Hepatocyte (in vitro differentiated cells): ENCODE data around the gene PKP3. TPM values are rescaled to one million over a fixed set of nuclear protein-coding genes. Genes with fewer than 3 reads are reported as not detected.

Experiments
- DNase-seq: peaks from one replicate; pipeline ENCODE4 v3.0.0-alpha.2; 2016; ENCODE audit warnings: low spot score
- H2AFZ ChIP-seq: fragments of 200-600 bp; sonication (generic); 2 replicates; pipeline ENCODE4 v1.6.0; 2016; ENCODE audit warnings: antibody characterized with exemption, mild to moderate bottlenecking
- H3K27ac ChIP-seq: fragments of 200-600 bp; sonication (generic); 2 replicates; pipeline ENCODE4 v1.5.1; 2016; ENCODE audit warnings: mild to moderate bottlenecking
- H3K27me3 ChIP-seq: fragments of 200-600 bp; sonication (generic); 2 replicates; pipeline ENCODE4 v1.6.1; 2016
- H3K36me3 ChIP-seq: fragments of 200-600 bp; sonication (generic); replicated peaks from 2 replicates; pipeline ENCODE4 v1.5.1; 2016; ENCODE audit warnings: low read depth; ENCODE audit not compliant: insufficient read depth
- H3K4me1 ChIP-seq: fragments of 200-600 bp; sonication (generic); 2 replicates; pipeline ENCODE4 v1.5.1; 2016; ENCODE audit warnings: mild to moderate bottlenecking, moderate library complexity; ENCODE audit not compliant: insufficient read depth
- H3K4me2 ChIP-seq: fragments of 200-600 bp; sonication (generic); 2 replicates; pipeline ENCODE4 v1.6.0; 2016
- H3K4me3 ChIP-seq: fragments of 200-600 bp; sonication (generic); 2 replicates; pipeline ENCODE4 v1.5.1; 2016; ENCODE audit warnings: mild to moderate bottlenecking
- H3K79me2 ChIP-seq: fragments of 200-600 bp; sonication (generic); 2 replicates; pipeline ENCODE4 v1.6.0; 2017; ENCODE audit warnings: mild to moderate bottlenecking
- H3K9me2 ChIP-seq: fragments of 200-600 bp; sonication (generic); replicated peaks from 2 replicates; pipeline ENCODE4 v1.6.0; 2017; ENCODE audit warnings: mild to moderate bottlenecking; ENCODE audit not compliant: insufficient read depth
- H3K9me3 ChIP-seq: fragments of 200-600 bp; sonication (generic); 2 replicates; pipeline ENCODE4 v1.5.1; 2016; ENCODE audit warnings: low read depth, mild to moderate bottlenecking
- H4K20me1 ChIP-seq: fragments of 200-600 bp; sonication (generic); 2 replicates; pipeline ENCODE4 v1.6.0; 2016; ENCODE audit warnings: mild to moderate bottlenecking; ENCODE audit not compliant: insufficient read depth, poor library complexity, severe bottlenecking
- EZH2 ChIP-seq: fragments of 200-600 bp; sonication (generic); IDR thresholded peaks from 2 replicates; pipeline ENCODE4 v1.6.1; 2016; ENCODE audit warnings: antibody characterized with exemption, mild to moderate bottlenecking, borderline replicate concordance
- EZH2phosphoT487 ChIP-seq: fragments of 200-600 bp; sonication (generic); IDR thresholded peaks from one replicate; pipeline ENCODE4 v1.6.1; 2018; ENCODE audit warnings: antibody characterized with exemption, mild to moderate bottlenecking, low read depth, moderate library complexity; ENCODE audit not compliant: unreplicated experiment, severe bottlenecking
- WGBS: methylation state at CpG from one replicate; pipeline ENCODE4 v1.1.6; 2016; ENCODE audit warnings: low lambda C conversion rate; ENCODE audit errors: missing lambda C conversion rate; 5-methylcytosine and 5-hydroxymethylcytosine counted together
- polyA plus RNA-seq: library from polyadenylated mRNA; unstranded; fragments of >200 nt; fragmentation: Nextera tagmentation; extraction: Ambion mirVana; gene quantifications from 2 replicates; pipeline ENCODE4 v1.2.1, GENCODE V29; 2016
- total RNA-seq: library from RNA; depleted of rRNA; stranded (reverse); fragments of >200 nt; gene quantifications from 2 replicates; pipeline ENCODE4 v1.2.3, GENCODE V29; 2014
- TF ChIP-seq, protein P1 (sequence below): fragments of 200-600 bp; sonication (generic); IDR thresholded peaks from 2 replicates; pipeline ENCODE4 v1.5.1; 2016; ENCODE audit warnings: antibody characterized with exemption, mild to moderate bottlenecking; ENCODE audit not compliant: poor library complexity

Gene PKP3
- total and polyA plus RNA-seq, 2 experiments from 2014 or later, result 62.1 to 89.5 TPM

DNA sequence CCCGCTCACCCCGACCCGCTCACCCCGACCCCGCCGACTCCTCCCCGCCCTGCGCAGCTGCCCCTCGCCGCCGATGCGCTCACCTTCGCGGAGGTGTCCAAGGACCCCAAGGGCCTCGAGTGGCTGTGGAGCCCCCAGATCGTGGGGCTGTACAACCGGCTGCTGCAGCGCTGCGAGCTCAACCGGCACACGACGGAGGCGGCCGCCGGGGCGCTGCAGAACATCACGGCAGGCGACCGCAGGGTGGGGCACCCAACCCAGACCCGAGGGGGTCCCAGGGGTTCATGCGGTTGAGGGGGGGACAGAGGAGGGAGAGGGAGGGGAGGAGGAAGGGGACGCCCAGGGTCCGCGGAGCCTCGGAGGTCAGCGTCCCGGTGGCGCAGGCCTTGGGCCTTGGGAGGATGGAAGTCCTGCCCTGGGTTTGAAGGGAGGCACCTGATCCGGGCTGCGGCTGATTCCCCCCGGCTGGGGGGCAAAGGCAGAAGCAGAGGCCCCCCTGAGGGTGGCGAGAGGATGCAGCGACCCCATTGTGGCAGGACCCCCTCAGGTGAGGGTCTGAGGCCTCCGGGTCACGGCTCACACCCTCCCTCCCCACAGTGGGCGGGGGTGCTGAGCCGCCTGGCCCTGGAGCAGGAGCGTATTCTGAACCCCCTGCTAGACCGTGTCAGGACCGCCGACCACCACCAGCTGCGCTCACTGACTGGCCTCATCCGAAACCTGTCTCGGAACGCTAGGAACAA is 9.2 kb downstream of the PKP3 start:
- DNase-seq, result no peak
- TF ChIP-seq EZH2phosphoT487 (no peak), EZH2 (no peak)
- TF ChIP-seq, protein P1, sequence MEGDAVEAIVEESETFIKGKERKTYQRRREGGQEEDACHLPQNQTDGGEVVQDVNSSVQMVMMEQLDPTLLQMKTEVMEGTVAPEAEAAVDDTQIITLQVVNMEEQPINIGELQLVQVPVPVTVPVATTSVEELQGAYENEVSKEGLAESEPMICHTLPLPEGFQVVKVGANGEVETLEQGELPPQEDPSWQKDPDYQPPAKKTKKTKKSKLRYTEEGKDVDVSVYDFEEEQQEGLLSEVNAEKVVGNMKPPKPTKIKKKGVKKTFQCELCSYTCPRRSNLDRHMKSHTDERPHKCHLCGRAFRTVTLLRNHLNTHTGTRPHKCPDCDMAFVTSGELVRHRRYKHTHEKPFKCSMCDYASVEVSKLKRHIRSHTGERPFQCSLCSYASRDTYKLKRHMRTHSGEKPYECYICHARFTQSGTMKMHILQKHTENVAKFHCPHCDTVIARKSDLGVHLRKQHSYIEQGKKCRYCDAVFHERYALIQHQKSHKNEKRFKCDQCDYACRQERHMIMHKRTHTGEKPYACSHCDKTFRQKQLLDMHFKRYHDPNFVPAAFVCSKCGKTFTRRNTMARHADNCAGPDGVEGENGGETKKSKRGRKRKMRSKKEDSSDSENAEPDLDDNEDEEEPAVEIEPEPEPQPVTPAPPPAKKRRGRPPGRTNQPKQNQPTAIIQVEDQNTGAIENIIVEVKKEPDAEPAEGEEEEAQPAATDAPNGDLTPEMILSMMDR, result no peak
- Histone ChIP-seq H3K36me3 (no peaks in the 10 kb centered on the region), H3K27me3 (no peaks in the 10 kb centered on the region), H3K4me2 (no peak overlapping the region), H3K27ac (no peak overlapping the region), H3K9me2 (no peaks in the 10 kb centered on the region), H4K20me1 (no peaks in the 10 kb centered on the region), H3K9me3 (no peaks in the 10 kb centered on the region), H3K4me1 (peaks cover 11% of the 10 kb centered on the region), H2AFZ (no peak overlapping the region), H3K4me3 (no peak overlapping the region), H3K79me2 (no peaks in the 10 kb centered on the region)
- 95% methylated on average over 20 of the region's 55 CpGs for WGBS

GRCh38 chr11:403761-404431 is 9.9 kb downstream of the PKP3 start:
- Histone ChIP-seq H3K4me2 (no peak overlapping the region), H3K27me3 (no peaks in the 10 kb centered on the region)
- DNase-seq, result no peak

GRCh38 chr11:404551-405264 is 10.7 kb downstream of the PKP3 start:
- Histone ChIP-seq H3K4me3 (no peak overlapping the region), H3K9me2 (no peaks in the 10 kb centered on the region), H2AFZ (no peak overlapping the region), H3K27me3 (no peaks in the 10 kb centered on the region), H3K36me3 (no peaks in the 10 kb centered on the region), H3K4me1 (peaks cover 11% of the 10 kb centered on the region), H3K27ac (no peak overlapping the region), H3K4me2 (no peak overlapping the region), H3K79me2 (no peaks in the 10 kb centered on the region), H4K20me1 (no peaks in the 10 kb centered on the region), H3K9me3 (no peaks in the 10 kb centered on the region)
- DNase-seq, result no peak
- TF ChIP-seq, protein P1, result no peak
- no peak for TF ChIP-seq EZH2phosphoT487
- TF ChIP-seq EZH2, result no peak
- 93% methylated on average over 13 of the region's 14 CpGs for WGBS

More at GRCh38 chr11:403761-404431, 9.9 kb downstream of the PKP3 start:
- H3K9me2 ChIP-seq, result no peaks in the 10 kb centered on the region
- H3K9me3 ChIP-seq, result no peaks in the 10 kb centered on the region
- H3K4me3 ChIP-seq, result no peak overlapping the region
- H3K79me2 ChIP-seq, result no peaks in the 10 kb centered on the region
- no peaks in the 10 kb centered on the region for H3K36me3 ChIP-seq
- TF ChIP-seq EZH2phosphoT487, result no peak
- TF ChIP-seq EZH2, result no peak
- TF ChIP-seq, protein P1, result no peak
- 92% methylated on average over 27 of the region's 27 CpGs for WGBS
- H3K4me1 ChIP-seq, result peaks cover 11% of the 10 kb centered on the region
- H2AFZ ChIP-seq, result no peak overlapping the region
- no peaks in the 10 kb centered on the region for H4K20me1 ChIP-seq
- H3K27ac ChIP-seq, result no peak overlapping the region
